ENCODE measurements around the gene CCNG2. TPM values are rescaled to one million over a fixed set of nuclear protein-coding genes. Genes with fewer than 3 reads are reported as not detected.

The CCNG2 gene
- total RNA-seq, 4 donors from 2014 or later = 52.7 to 86.1 (median 69.9) TPM

DNA sequence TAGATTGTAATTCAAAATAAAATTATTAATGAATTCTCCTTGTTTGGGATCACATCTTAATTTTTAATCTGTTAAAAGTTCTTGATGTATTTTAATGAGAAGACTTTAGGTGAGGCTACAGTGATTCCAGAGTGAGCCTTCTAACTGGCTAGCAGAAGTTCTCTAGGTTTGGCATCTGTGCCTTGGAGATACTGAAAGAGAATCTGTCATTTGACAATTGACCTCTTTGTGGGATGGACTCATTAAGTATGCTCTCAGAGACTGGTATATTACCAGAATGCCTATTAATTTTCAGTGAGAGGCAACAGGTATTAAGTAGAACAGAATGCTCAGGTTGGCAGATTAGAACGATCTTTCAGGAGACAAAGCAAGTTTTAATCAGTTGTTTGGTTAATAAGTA lies 10.2 kb downstream of the CCNG2 start:
- TF ChIP-seq, protein P1, sequence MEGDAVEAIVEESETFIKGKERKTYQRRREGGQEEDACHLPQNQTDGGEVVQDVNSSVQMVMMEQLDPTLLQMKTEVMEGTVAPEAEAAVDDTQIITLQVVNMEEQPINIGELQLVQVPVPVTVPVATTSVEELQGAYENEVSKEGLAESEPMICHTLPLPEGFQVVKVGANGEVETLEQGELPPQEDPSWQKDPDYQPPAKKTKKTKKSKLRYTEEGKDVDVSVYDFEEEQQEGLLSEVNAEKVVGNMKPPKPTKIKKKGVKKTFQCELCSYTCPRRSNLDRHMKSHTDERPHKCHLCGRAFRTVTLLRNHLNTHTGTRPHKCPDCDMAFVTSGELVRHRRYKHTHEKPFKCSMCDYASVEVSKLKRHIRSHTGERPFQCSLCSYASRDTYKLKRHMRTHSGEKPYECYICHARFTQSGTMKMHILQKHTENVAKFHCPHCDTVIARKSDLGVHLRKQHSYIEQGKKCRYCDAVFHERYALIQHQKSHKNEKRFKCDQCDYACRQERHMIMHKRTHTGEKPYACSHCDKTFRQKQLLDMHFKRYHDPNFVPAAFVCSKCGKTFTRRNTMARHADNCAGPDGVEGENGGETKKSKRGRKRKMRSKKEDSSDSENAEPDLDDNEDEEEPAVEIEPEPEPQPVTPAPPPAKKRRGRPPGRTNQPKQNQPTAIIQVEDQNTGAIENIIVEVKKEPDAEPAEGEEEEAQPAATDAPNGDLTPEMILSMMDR (IDR thresholded peaks at IDR 0.05; ENCODE audit: low read depth) = no peak

DNA sequence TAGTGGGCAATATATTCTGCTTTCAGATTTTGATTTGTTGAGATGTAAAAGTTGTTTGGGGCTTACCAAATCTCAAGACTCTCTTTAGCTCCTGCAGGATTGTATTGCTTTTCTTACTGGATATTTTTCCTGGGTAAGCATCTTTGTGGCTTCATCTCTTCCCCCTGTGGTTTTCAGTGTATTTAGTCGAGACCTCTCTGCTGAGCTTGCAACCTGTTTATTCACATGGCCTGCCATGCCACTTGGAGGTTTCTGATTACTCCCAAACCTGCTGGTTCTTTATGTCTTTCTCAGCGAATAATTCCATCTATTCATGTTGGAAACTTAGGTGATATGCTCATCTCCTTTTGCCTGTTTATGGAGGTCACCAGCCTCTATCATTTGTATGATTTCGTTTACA lies 10.9 kb downstream of the CCNG2 start:
- TF ChIP-seq, protein P1 (IDR thresholded peaks at IDR 0.05; ENCODE audit: low read depth) = no peak

DNA sequence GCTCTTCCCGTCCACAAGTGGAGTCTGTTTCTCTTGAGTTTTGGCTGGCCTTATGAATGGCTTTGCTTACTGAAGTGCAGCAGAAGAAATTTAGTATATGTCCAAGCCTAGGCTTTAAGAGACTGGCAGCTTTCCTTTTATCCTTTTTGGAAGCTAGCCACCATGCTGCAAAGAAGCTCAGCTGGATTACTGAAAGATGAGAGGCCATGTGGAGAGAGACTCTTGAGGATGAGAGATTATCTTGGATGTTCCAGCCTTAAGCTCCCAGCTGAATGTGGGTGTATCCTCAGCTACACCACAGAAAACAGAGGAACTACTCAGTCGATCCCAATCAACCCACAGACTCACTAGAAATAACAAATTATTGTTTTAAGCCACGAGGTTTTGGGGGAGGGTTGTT lies 12.5 kb downstream of the CCNG2 start:
- TF ChIP-seq, protein P1 (IDR thresholded peaks at IDR 0.05; ENCODE audit: low read depth) = no peak

DNA sequence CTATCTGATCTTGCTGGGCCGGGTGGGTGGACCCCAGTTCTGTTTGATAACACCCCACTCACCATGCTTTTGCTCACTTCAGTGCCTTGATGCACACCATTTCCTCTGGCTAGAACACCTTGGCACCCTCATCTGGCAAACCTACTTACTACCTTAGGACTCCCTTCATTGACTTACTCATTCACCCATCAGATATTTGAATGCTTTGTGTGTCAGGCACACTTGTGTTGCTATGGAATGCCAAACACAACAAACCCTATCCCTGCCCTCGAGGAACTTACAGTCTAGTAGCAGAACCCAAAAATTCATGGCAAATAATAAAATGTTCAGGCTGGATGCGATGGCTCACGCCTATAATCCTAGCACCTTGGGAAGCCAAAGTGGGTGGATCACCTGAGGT lies 13.9 kb downstream of the CCNG2 start:
- TF ChIP-seq, protein P1 (IDR thresholded peaks at IDR 0.05; ENCODE audit: low read depth) = no peak

DNA sequence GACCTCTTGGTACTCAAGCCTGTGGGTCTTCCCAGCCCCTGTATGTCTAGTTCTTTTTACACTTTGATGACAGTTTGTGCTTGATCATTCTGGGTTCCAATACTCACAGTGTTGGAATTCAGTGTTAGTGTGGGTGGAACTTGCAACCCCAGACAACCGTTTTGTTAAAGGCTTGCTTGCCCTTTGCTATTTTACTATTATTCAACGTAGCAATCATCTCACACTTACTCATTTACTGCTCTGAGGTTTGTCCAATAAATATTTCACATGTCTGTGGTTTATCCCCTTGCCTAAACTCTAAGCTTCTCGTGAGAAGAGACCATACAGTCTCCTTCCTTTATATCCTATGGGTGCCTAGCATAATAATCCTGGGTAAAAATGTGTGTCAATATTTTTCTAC lies 15.3 kb downstream of the CCNG2 start:
- TF ChIP-seq, protein P1 (IDR thresholded peaks at IDR 0.05; ENCODE audit: low read depth) = no peak

DNA sequence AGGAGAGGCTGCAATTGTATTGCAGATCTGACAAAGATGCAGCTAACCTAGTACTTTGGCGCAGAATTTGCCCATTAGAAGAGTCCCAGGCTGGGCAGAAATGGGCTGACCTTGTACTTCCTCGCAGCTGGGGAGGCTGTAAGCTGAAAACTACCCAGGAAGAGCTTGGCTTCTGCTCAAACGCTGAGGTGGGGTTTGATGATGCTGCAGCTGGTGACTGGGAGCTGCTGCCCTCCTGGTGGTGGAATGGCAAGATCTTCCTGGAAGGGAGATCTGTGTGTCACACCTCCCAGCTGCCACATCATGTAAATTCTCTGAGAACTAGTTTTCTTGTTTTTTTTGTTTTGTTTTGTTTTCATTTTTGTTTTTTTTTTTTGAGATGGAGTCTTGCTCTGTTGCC lies 17.4 kb downstream of the CCNG2 start:
- TF ChIP-seq, protein P1 (IDR thresholded peaks at IDR 0.05; ENCODE audit: low read depth) = no peak

DNA sequence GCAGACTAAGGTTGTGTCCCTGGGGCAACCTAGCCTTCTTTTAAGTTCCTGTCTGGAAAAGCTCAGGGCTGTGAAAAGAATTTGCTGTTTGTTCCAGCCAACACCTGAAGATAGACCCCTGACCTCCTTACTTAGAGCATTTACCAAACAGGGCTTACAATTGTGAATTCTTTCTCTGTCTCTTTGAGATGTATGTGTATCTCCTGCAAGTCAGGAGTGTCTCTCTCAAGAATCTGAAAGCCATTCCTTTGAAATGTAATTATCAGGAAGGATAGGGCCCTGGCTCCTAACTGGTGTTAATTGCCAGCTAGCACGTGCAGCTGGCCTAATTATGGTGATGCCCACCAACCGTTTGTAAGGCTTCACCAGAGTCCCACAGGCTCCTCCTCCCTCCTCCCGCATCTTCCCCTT lies 18.2 kb downstream of the CCNG2 start:
- TF ChIP-seq, protein P1 (IDR thresholded peaks at IDR 0.05; ENCODE audit: low read depth) = no peak
